HAP-1 (cell line): Measurements from ENCODE around the gene FAM120B.
"Not testable (repeated sequence)": the region's sequence is repeated elsewhere in the genome, so short reads cannot be mapped to it uniquely, and the experiment has no call there.

Experiments used
- DNase-seq, 2 experiments: peaks; one replicate each; pipeline ENCODE4 v3.0.0-alpha.2; 2016 to 2020; ENCODE audit warnings: low spot score in 2 of 2
- H3K27me3 ChIP-seq: fragments of 250-450 bp; sonication (Bioruptor Pico); 2 replicates; pipeline ENCODE4 v1.5.1; 2020; ENCODE audit warnings: low read depth, mild to moderate bottlenecking, moderate library complexity
- H3K36me3 ChIP-seq: fragments of 250-450 bp; sonication (Bioruptor Pico); replicated peaks from 2 replicates; pipeline ENCODE4 v1.5.1; 2020; ENCODE audit warnings: mild to moderate bottlenecking
- H3K4me1 ChIP-seq: fragments of 250-450 bp; sonication (Bioruptor Pico); 2 replicates; pipeline ENCODE4 v1.5.1; 2020; ENCODE audit warnings: mild to moderate bottlenecking
- H3K4me3 ChIP-seq: fragments of 250-450 bp; sonication (Bioruptor Pico); 2 replicates; pipeline ENCODE4 v1.5.1; 2020; ENCODE audit warnings: mild to moderate bottlenecking, moderate library complexity
- H3K9me3 ChIP-seq: fragments of 250-450 bp; sonication (Bioruptor Pico); 2 replicates; pipeline ENCODE4 v1.5.1; 2020; ENCODE audit warnings: mild to moderate bottlenecking, moderate library complexity
- in situ Hi-C: fragments of 300-500 bp; cut with MboI; formaldehyde crosslinking; loops from 3 replicates; pipeline ENCODE4 v1.14.3; 2020; ENCODE audit warnings: low sequenced_read_pairs, inconsistent platforms, mixed read lengths

The FAM120B gene

GRCh38 chr6:170394980-170395379, 88.4 kb downstream of the FAM120B start:
- H3K36me3 ChIP-seq: peaks cover 13% of the 10 kb centered on the region
- DNase-seq: no peak
- H3K4me3 ChIP-seq: no peak overlapping the region
- H3K9me3 ChIP-seq: no peaks in the 10 kb centered on the region
- H3K27me3 ChIP-seq: no peaks in the 10 kb centered on the region
- in situ Hi-C loops: no loop called here
- H3K4me1 ChIP-seq: no peaks in the 10 kb centered on the region

- DNase-seq, H3K27me3 ChIP-seq, H3K4me3 ChIP-seq, H3K4me1 ChIP-seq, in situ Hi-C loops, H3K9me3 ChIP-seq, H3K36me3 ChIP-seq: not testable (repeated sequence)
These were observed 92.3 kb downstream of the FAM120B start for GRCh38 chr6:170398743-170399369.

- H3K36me3 ChIP-seq, H3K27me3 ChIP-seq, H3K4me3 ChIP-seq, H3K4me1 ChIP-seq, in situ Hi-C loops, DNase-seq, H3K9me3 ChIP-seq: not testable (repeated sequence)
These were observed 93.5 kb downstream of the FAM120B start for GRCh38 chr6:170399955-170400558.

GRCh38 chr6:170402318-170403040, 95.9 kb downstream of the FAM120B start:
- Histone ChIP-seq H3K4me1 (no peaks in the 10 kb centered on the region), H3K9me3 (no peaks in the 10 kb centered on the region), H3K36me3 (peaks cover 6% of the 10 kb centered on the region), H3K4me3 (no peak overlapping the region), H3K27me3 (no peaks in the 10 kb centered on the region)
- DNase-seq: no peak
- in situ Hi-C loops: no loop called here

GRCh38 chr6:170403451-170403850, 96.9 kb downstream of the FAM120B start:
- no peak overlapping the region for H3K4me3 ChIP-seq
- peaks cover 6% of the 10 kb centered on the region for H3K36me3 ChIP-seq
- no peak for DNase-seq
- in situ Hi-C loops: no loop called here
- H3K27me3 ChIP-seq: no peaks in the 10 kb centered on the region
- no peaks in the 10 kb centered on the region for H3K9me3 ChIP-seq
- no peaks in the 10 kb centered on the region for H3K4me1 ChIP-seq

GRCh38 chr6:170404036-170404435, 97.5 kb downstream of the FAM120B start:
- Histone ChIP-seq H3K4me3 (no peak overlapping the region), H3K9me3 (no peaks in the 10 kb centered on the region), H3K4me1 (no peaks in the 10 kb centered on the region), H3K36me3 (peaks cover 6% of the 10 kb centered on the region), H3K27me3 (no peaks in the 10 kb centered on the region)
- no peak for DNase-seq
- in situ Hi-C loops: no loop called here

GRCh38 chr6:170404697-170405096, 98.1 kb downstream of the FAM120B start:
- Histone ChIP-seq H3K4me3 (no peak overlapping the region), H3K9me3 (no peaks in the 10 kb centered on the region), H3K27me3 (no peaks in the 10 kb centered on the region), H3K36me3 (peaks cover 6% of the 10 kb centered on the region), H3K4me1 (no peaks in the 10 kb centered on the region)
- DNase-seq: no peak
- in situ Hi-C loops: no loop called here

GRCh38 chr6:170405311-170405975, 98.9 kb downstream of the FAM120B start:
- Histone ChIP-seq H3K4me1 (no peaks in the 10 kb centered on the region), H3K9me3 (no peaks in the 10 kb centered on the region), H3K4me3 (no peak overlapping the region), H3K36me3 (peaks cover 6% of the 10 kb centered on the region), H3K27me3 (no peaks in the 10 kb centered on the region)
- DNase-seq: no peak
- in situ Hi-C loops: no loop called here

GRCh38 chr6:170407200-170407599, 100.6 kb downstream of the FAM120B start:
- Histone ChIP-seq H3K36me3 (peaks cover 6% of the 10 kb centered on the region), H3K27me3 (no peaks in the 10 kb centered on the region), H3K9me3 (no peaks in the 10 kb centered on the region), H3K4me3 (no peak overlapping the region), H3K4me1 (no peaks in the 10 kb centered on the region)
- no peak for DNase-seq
- in situ Hi-C loops: no loop called here

GRCh38 chr6:170407932-170408331, 101.4 kb downstream of the FAM120B start:
- Histone ChIP-seq H3K9me3 (no peaks in the 10 kb centered on the region), H3K4me1 (no peaks in the 10 kb centered on the region), H3K27me3 (no peaks in the 10 kb centered on the region), H3K36me3 (peaks cover 6% of the 10 kb centered on the region), H3K4me3 (no peak overlapping the region)
- in situ Hi-C loops: no loop called here
- no peak for DNase-seq

- H3K4me3 ChIP-seq, DNase-seq, in situ Hi-C loops, H3K27me3 ChIP-seq, H3K36me3 ChIP-seq, H3K4me1 ChIP-seq, H3K9me3 ChIP-seq: not testable (repeated sequence)
These were observed 103.2 kb downstream of the FAM120B start for GRCh38 chr6:170409746-170410145.

- Histone ChIP-seq H3K9me3 (no peaks in the 10 kb centered on the region), H3K27me3 (no peaks in the 10 kb centered on the region), H3K4me1 (no peaks in the 10 kb centered on the region), H3K36me3 (no peaks in the 10 kb centered on the region; the same call in 1 of the 2 replicates), H3K4me3 (no peak overlapping the region)
- in situ Hi-C loops: no loop called here
- no peak for DNase-seq
These were observed 103.7 kb downstream of the FAM120B start for GRCh38 chr6:170410241-170410640.

- in situ Hi-C loops: no loop called here
- H3K36me3 ChIP-seq: no peaks in the 10 kb centered on the region
- H3K9me3 ChIP-seq: no peaks in the 10 kb centered on the region
- H3K4me3 ChIP-seq: no peak overlapping the region
- no peaks in the 10 kb centered on the region for H3K27me3 ChIP-seq
- H3K4me1 ChIP-seq: no peaks in the 10 kb centered on the region
- DNase-seq: no peak
These were observed 108.8 kb downstream of the FAM120B start for GRCh38 chr6:170415318-170415717.

GRCh38 chr6:170416303-170416702, 109.7 kb downstream of the FAM120B start:
- DNase-seq: no peak
- H3K4me3 ChIP-seq: no peak overlapping the region
- H3K4me1 ChIP-seq: no peaks in the 10 kb centered on the region
- no peaks in the 10 kb centered on the region for H3K27me3 ChIP-seq
- no peaks in the 10 kb centered on the region for H3K36me3 ChIP-seq
- in situ Hi-C loops: no loop called here
- no peaks in the 10 kb centered on the region for H3K9me3 ChIP-seq
